OCI-LY1 (cell line): ENCODE measurements around the gene LDLRAD3.

Experiments used
- H2AFZ ChIP-seq: fragments of 200-600 bp; sonication (generic), shearing (Covaris generic); 2 replicates; pipeline ENCODE4 v1.6.0; 2014; ENCODE audit warnings: antibody characterized with exemption, mild to moderate bottlenecking, low read length
- H3F3A ChIP-seq: fragments of 200-600 bp; sonication (generic), shearing (Covaris generic); 2 replicates; pipeline ENCODE4 v1.6.0; 2014; ENCODE audit warnings: mild to moderate bottlenecking, antibody characterized with exemption, low read length, moderate library complexity; ENCODE audit not compliant: insufficient read depth
- H3K27ac ChIP-seq: fragments of 200-600 bp; sonication (generic); 2 replicates; pipeline ENCODE4 v1.5.1; 2014; ENCODE audit warnings: low read length, mixed run types, mild to moderate bottlenecking, low read depth; ENCODE audit not compliant: poor library complexity, severe bottlenecking
- H3K27me3 ChIP-seq: fragments of 200-600 bp; sonication (generic); 2 replicates; pipeline ENCODE4 v1.6.0; 2014; ENCODE audit warnings: antibody characterized with exemption, mild to moderate bottlenecking, low read length, moderate library complexity; ENCODE audit not compliant: insufficient read depth
- H3K36me3 ChIP-seq: fragments of 200-600 bp; sonication (generic); 2 replicates; pipeline ENCODE4 v1.6.1; 2014; ENCODE audit warnings: mild to moderate bottlenecking, antibody characterized with exemption, low read length, moderate library complexity, mixed read lengths; ENCODE audit not compliant: insufficient read depth
- H3K4me1 ChIP-seq: fragments of 200-600 bp; sonication (generic); 2 replicates; pipeline ENCODE4 v1.5.1; 2014; ENCODE audit warnings: mild to moderate bottlenecking, low read length, moderate library complexity; ENCODE audit not compliant: insufficient read depth, severe bottlenecking
- H3K4me2 ChIP-seq: fragments of 200-600 bp; sonication (generic), shearing (Covaris generic); 2 replicates; pipeline ENCODE4 v1.6.1; 2014; ENCODE audit warnings: low read length
- H3K4me3 ChIP-seq: fragments of 200-600 bp; sonication (generic); 2 replicates; pipeline ENCODE4 v1.5.1; 2014; ENCODE audit warnings: low read length, low read depth, mild to moderate bottlenecking, mixed read lengths; ENCODE audit not compliant: poor library complexity, severe bottlenecking
- H3K79me2 ChIP-seq: fragments of 200-600 bp; shearing (Covaris generic); 2 replicates; pipeline ENCODE4 v1.6.1; 2016; ENCODE audit warnings: mixed run types, low read length, mixed read lengths; ENCODE audit not compliant: insufficient read depth
- H3K9ac ChIP-seq: fragments of 200-600 bp; sonication (generic), shearing (Covaris generic); 2 replicates; pipeline ENCODE4 v1.6.1; 2014; ENCODE audit warnings: mild to moderate bottlenecking, low read length, mixed read lengths
- H3K9me2 ChIP-seq: fragments of 200-600 bp; sonication (generic), shearing (Covaris generic); 2 replicates; pipeline ENCODE4 v1.6.1; 2014; ENCODE audit warnings: low read depth, mild to moderate bottlenecking, low read length, mixed read lengths
- H3K9me3 ChIP-seq: fragments of 200-600 bp; shearing (Covaris generic); 2 replicates; pipeline ENCODE4 v1.6.1; 2014; ENCODE audit warnings: low read length, mixed read lengths
- H4K20me1 ChIP-seq: fragments of 200-600 bp; sonication (generic), shearing (Covaris generic); 2 replicates; pipeline ENCODE4 v1.6.0; 2016; ENCODE audit warnings: mild to moderate bottlenecking, low read length; ENCODE audit not compliant: insufficient read depth
- EZH2 ChIP-seq: fragments of 200-600 bp; sonication (generic), shearing (Covaris generic); IDR thresholded peaks from 2 replicates; pipeline ENCODE4 v1.8.0; 2017; ENCODE audit warnings: borderline replicate concordance, mixed run types, mild to moderate bottlenecking, antibody characterized with exemption, low read length, moderate library complexity, mixed read lengths
- TF ChIP-seq, protein P1 (sequence below): fragments of 200-600 bp; sonication (generic), shearing (Covaris generic); IDR thresholded peaks from 2 replicates; pipeline ENCODE4 v1.5.1; 2017; ENCODE audit warnings: mild to moderate bottlenecking, antibody characterized with exemption, low read length, moderate library complexity, mixed read lengths

LDLRAD3 gene

DNA sequence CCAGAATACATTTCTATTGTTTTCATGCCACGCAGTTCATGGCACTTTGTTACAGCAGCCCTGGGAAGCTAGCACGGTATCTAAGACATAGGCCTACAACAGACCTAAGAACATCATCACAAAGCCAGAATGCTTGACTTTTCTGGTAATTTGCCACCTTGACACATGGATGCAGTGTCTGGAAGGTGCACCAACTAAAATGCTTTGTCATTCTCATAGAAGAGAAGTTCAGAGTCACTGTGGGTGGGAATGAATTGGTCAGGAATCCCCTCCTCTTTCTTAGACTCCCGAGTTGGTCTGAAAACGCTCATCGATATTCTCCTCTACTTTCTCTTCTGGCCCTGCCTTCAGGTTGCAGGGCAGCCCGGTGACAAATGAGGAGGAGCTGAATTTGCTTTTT lies 223.9 kb downstream of the LDLRAD3 start:
- no peak overlapping the region for H2AFZ ChIP-seq
- TF ChIP-seq, protein P1, sequence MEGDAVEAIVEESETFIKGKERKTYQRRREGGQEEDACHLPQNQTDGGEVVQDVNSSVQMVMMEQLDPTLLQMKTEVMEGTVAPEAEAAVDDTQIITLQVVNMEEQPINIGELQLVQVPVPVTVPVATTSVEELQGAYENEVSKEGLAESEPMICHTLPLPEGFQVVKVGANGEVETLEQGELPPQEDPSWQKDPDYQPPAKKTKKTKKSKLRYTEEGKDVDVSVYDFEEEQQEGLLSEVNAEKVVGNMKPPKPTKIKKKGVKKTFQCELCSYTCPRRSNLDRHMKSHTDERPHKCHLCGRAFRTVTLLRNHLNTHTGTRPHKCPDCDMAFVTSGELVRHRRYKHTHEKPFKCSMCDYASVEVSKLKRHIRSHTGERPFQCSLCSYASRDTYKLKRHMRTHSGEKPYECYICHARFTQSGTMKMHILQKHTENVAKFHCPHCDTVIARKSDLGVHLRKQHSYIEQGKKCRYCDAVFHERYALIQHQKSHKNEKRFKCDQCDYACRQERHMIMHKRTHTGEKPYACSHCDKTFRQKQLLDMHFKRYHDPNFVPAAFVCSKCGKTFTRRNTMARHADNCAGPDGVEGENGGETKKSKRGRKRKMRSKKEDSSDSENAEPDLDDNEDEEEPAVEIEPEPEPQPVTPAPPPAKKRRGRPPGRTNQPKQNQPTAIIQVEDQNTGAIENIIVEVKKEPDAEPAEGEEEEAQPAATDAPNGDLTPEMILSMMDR = no peak
- no peak for TF ChIP-seq EZH2
- H3K27me3 ChIP-seq = no peaks in the 10 kb centered on the region; the same call in 1 of the 2 replicates
- H3K36me3 ChIP-seq = no peaks in the 10 kb centered on the region
- no peaks in the 10 kb centered on the region for H3K9me3 ChIP-seq
- no peaks in the 10 kb centered on the region for H4K20me1 ChIP-seq
- no peaks in the 10 kb centered on the region for H3K9me2 ChIP-seq
- no peak overlapping the region for H3K4me3 ChIP-seq
- H3K4me1 ChIP-seq = no peaks in the 10 kb centered on the region
- H3K9ac ChIP-seq = no peak overlapping the region
- H3F3A ChIP-seq = no peaks in the 10 kb centered on the region
- H3K79me2 ChIP-seq = no peaks in the 10 kb centered on the region
- H3K4me2 ChIP-seq = no peak overlapping the region
- H3K27ac ChIP-seq = no peak overlapping the region

DNA sequence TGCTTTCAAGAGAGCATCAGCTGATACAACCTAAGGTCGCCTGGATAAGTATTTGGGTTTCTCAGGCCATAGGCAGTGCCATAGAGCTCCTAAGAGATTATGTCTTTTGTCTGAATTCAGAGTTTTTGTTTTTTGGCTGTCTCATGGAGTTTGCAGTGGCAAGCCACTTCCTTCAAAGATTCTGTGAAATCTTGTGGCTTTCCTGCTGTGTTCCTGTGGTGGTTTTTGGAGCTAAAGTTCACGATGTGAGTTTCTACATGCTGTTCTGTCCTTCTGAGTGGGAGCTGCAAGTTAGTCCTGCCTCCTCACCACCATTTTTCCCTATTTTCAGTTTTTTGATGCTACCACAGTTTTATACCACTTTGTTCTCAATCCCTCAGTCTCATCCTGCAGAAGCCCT lies 234.0 kb downstream of the LDLRAD3 start:
- Histone ChIP-seq H2AFZ (no peak overlapping the region), H3K79me2 (no peaks in the 10 kb centered on the region), H3K36me3 (no peaks in the 10 kb centered on the region), H3K27ac (no peak overlapping the region), H3K9me3 (no peaks in the 10 kb centered on the region), H3K4me3 (no peak overlapping the region), H3K4me2 (no peak overlapping the region), H3K9ac (no peak overlapping the region), H3K27me3 (no peaks in the 10 kb centered on the region), H4K20me1 (no peaks in the 10 kb centered on the region), H3K9me2 (no peaks in the 10 kb centered on the region), H3F3A (no peaks in the 10 kb centered on the region), H3K4me1 (no peaks in the 10 kb centered on the region)
- TF ChIP-seq, protein P1 = no peak
- no peak for TF ChIP-seq EZH2

DNA sequence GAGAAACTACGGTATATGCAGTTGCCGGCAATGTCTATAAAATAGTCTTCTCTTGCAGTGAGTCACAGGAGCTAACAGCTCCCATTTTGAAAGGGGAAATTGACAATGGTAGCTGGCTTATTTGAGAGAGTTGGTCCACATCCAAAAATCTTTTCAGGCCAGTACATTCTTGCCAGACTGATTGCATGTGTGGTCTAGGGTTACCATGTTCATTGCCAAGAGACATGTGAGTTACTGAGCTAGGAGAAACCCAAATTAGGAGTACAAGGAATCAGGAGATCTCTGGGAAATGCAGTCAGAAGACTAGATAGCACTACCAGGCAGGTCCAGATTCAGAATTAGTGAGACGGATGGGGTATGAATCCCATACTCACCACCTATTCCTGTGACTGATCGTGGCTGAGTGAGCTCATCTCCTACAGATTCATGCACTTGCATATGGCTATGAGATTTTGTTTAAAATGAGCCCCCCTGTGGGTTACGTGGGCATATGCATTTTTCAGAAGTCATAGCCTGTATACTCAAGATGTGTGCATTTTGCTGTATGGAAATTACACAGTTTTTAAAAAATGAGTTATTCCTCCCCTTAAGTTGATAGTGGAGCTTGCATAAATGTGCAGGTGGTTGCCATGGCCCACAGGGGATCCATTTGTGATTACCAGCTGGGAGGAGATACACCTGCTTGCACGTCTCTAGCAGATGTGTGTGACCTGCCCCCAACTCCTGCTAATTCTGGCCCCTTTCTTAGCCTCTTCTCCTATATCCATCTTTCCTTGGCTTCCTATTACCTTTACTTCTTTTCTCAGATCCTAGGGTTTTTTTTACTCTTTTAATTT lies 242.7 kb downstream of the LDLRAD3 start:
- H4K20me1 ChIP-seq = no peaks in the 10 kb centered on the region
- H3K79me2 ChIP-seq = no peaks in the 10 kb centered on the region
- H3K9ac ChIP-seq = no peak overlapping the region
- no peaks in the 10 kb centered on the region for H3K9me2 ChIP-seq
- no peak overlapping the region for H3K4me2 ChIP-seq
- no peak overlapping the region for H3K27ac ChIP-seq
- TF ChIP-seq EZH2 = no peak
- TF ChIP-seq, protein P1 = no peak
- H3K4me3 ChIP-seq = no peak overlapping the region
- no peaks in the 10 kb centered on the region for H3F3A ChIP-seq
- H3K4me1 ChIP-seq = no peaks in the 10 kb centered on the region
- H3K9me3 ChIP-seq = no peaks in the 10 kb centered on the region
- no peak overlapping the region for H2AFZ ChIP-seq
- no peaks in the 10 kb centered on the region for H3K36me3 ChIP-seq
- no peaks in the 10 kb centered on the region for H3K27me3 ChIP-seq
